Occipital lobe (tissue), 2 donors: Measurements from ENCODE around the gene CLEC4E. TPM values are rescaled to one million over a fixed set of nuclear protein-coding genes. Genes with fewer than 3 reads are reported as not detected.
A peak's percentile ranks its signal among the peaks of the same experiment; 100 is the strongest.
"Not testable (repeated sequence)": the region's sequence is repeated elsewhere in the genome, so short reads cannot be mapped to it uniquely, and the experiment has no call there.

ENCODE experiments used
- DNase-seq: peaks from one replicate; lab custom pipeline; 2025; lab: John Stamatoyannopoulos, UW
- total RNA-seq: library from RNA; depleted of rRNA; stranded (reverse); fragments of >200 nt; gene quantifications from one replicate; pipeline ENCODE4 v1.2.3, GENCODE V29; 2014

CLEC4E gene
- total RNA-seq, 1 donor from 2014 or later = not detected

- no peak for DNase-seq
Measured at GRCh38 chr12:8541562-8541961, 857 bp upstream of the CLEC4E start.

- not testable (repeated sequence) for DNase-seq
Measured at GRCh38 chr12:8537820-8538219, 2.9 kb downstream of the CLEC4E start.

GRCh38 chr12:8532045-8532444, 8.7 kb downstream of the CLEC4E start:
- no peak for DNase-seq

GRCh38 chr12:8527250-8528130, 13.2 kb downstream of the CLEC4E start:
- no peak for DNase-seq

GRCh38 chr12:8519171-8519570, 21.5 kb downstream of the CLEC4E start:
- no peak for DNase-seq

- no peak for DNase-seq
Measured at GRCh38 chr12:8517971-8518370, 22.7 kb downstream of the CLEC4E start.

- no peak for DNase-seq
Measured at GRCh38 chr12:8513256-8513655, 27.4 kb downstream of the CLEC4E start, which contains the start of gene CLEC4D. CLEC4D (plus strand) TSS chr12:8513503; CDS start chr12:8513733, 230 bp downstream.

- DNase-seq = no peak
Measured at GRCh38 chr12:8508910-8509841, 31.5 kb downstream of the CLEC4E start.

GRCh38 chr12:8508223-8508622, 32.5 kb downstream of the CLEC4E start:
- DNase-seq = no peak

GRCh38 chr12:8507596-8507995, 33.1 kb downstream of the CLEC4E start:
- no peak for DNase-seq

GRCh38 chr12:8504351-8504750, 36.4 kb downstream of the CLEC4E start:
- DNase-seq = no peak

- no peak for DNase-seq
Measured at GRCh38 chr12:8501720-8502119, 39.0 kb downstream of the CLEC4E start.

- DNase-seq = no peak
Measured at GRCh38 chr12:8499616-8500015, 41.1 kb downstream of the CLEC4E start.

GRCh38 chr12:8496074-8496473, 44.6 kb downstream of the CLEC4E start:
- DNase-seq = not testable (repeated sequence)

GRCh38 chr12:8495671-8496070, 45.0 kb downstream of the CLEC4E start:
- not testable (repeated sequence) for DNase-seq

GRCh38 chr12:8493084-8493483, 47.6 kb downstream of the CLEC4E start:
- peak; percentile 1 for DNase-seq

- DNase-seq = no peak
Measured at GRCh38 chr12:8491646-8492530, 48.8 kb downstream of the CLEC4E start.
